Glutamatergic neuron (in vitro differentiated cells): ENCODE data around the gene CCDC170. TPM values are rescaled to one million over a fixed set of nuclear protein-coding genes. Genes with fewer than 3 reads are reported as not detected.

Source experiments
- DNase-seq: peaks from one replicate; pipeline ENCODE4 v3.0.0; 2022
- H3K27ac Mint-ChIP-seq: one replicate; pipeline ENCODE4 v1.8.0; 2020; ENCODE audit warnings: mild to moderate bottlenecking, mixed read lengths, inconsistent platforms; ENCODE audit not compliant: unreplicated experiment
- H3K27me3 Mint-ChIP-seq: one replicate; pipeline ENCODE4 v1.8.0; 2020; ENCODE audit warnings: mild to moderate bottlenecking, moderate library complexity, mixed read lengths, inconsistent platforms; ENCODE audit not compliant: unreplicated experiment
- H3K36me3 Mint-ChIP-seq: one replicate; pipeline ENCODE4 v1.8.0; 2020; ENCODE audit warnings: mild to moderate bottlenecking, mixed read lengths, inconsistent platforms; ENCODE audit not compliant: unreplicated experiment
- H3K4me1 Mint-ChIP-seq: one replicate; pipeline ENCODE4 v1.8.0; 2020; ENCODE audit warnings: mild to moderate bottlenecking, low read depth, mixed read lengths, inconsistent platforms; ENCODE audit not compliant: unreplicated experiment
- H3K4me3 Mint-ChIP-seq: one replicate; pipeline ENCODE4 v1.8.0; 2020; ENCODE audit warnings: mild to moderate bottlenecking, mixed read lengths, inconsistent platforms; ENCODE audit not compliant: unreplicated experiment
- H3K9me3 Mint-ChIP-seq: one replicate; pipeline ENCODE4 v1.8.0; 2020; ENCODE audit warnings: mild to moderate bottlenecking, moderate library complexity, mixed read lengths, inconsistent platforms; ENCODE audit not compliant: unreplicated experiment
- CTCF ChIP-seq: fragments of 200-600 bp; sonication (generic); IDR thresholded peaks from one replicate; pipeline ENCODE4 v1.5.0; 2021; ENCODE audit not compliant: partially characterized antibody, unreplicated experiment
- total RNA-seq: library from RNA; stranded (reverse); fragmentation: NEBNext Ultra II Directional; extraction: Animal tissue kit (Norgen Biotek cat#: 25700); gene quantifications from one replicate; pipeline ENCODE4 v1.2.1, GENCODE V29; 2021; ENCODE audit not compliant: unreplicated experiment

Gene CCDC170
- total RNA-seq, 1 donor from 2014 or later, result not detected

GRCh38 chr6:151464702-151465101, 29.1 kb upstream of the CCDC170 start:
- DNase-seq, result no peak
- H3K27me3 Mint-ChIP-seq, result no peaks in the 10 kb centered on the region
- peaks cover 3% of the 10 kb centered on the region for H3K4me1 Mint-ChIP-seq
- no peaks in the 10 kb centered on the region for H3K9me3 Mint-ChIP-seq
- TF ChIP-seq CTCF, result no peak
- no peaks in the 10 kb centered on the region for H3K36me3 Mint-ChIP-seq
- H3K4me3 Mint-ChIP-seq, result no peak overlapping the region
- no peak overlapping the region for H3K27ac Mint-ChIP-seq

GRCh38 chr6:151475653-151476523, 17.9 kb upstream of the CCDC170 start:
- Mint-ChIP-seq H3K36me3 (no peaks in the 10 kb centered on the region), H3K4me3 (no peak overlapping the region), H3K27me3 (peaks cover 3% of the 10 kb centered on the region), H3K4me1 (no peaks in the 10 kb centered on the region), H3K27ac (no peak overlapping the region), H3K9me3 (no peaks in the 10 kb centered on the region)
- DNase-seq, result no peak
- TF ChIP-seq CTCF, result peak; percentile 95

GRCh38 chr6:151477726-151478125, 16.1 kb upstream of the CCDC170 start:
- no peak for DNase-seq
- no peaks in the 10 kb centered on the region for H3K9me3 Mint-ChIP-seq
- peaks cover 3% of the 10 kb centered on the region for H3K27me3 Mint-ChIP-seq
- no peak for TF ChIP-seq CTCF
- no peak overlapping the region for H3K4me3 Mint-ChIP-seq
- no peaks in the 10 kb centered on the region for H3K4me1 Mint-ChIP-seq
- no peaks in the 10 kb centered on the region for H3K36me3 Mint-ChIP-seq
- no peak overlapping the region for H3K27ac Mint-ChIP-seq

- Mint-ChIP-seq H3K9me3 (no peaks in the 10 kb centered on the region), H3K4me1 (no peaks in the 10 kb centered on the region), H3K36me3 (no peaks in the 10 kb centered on the region), H3K4me3 (no peak overlapping the region), H3K27me3 (peaks cover 3% of the 10 kb centered on the region), H3K27ac (no peak overlapping the region)
- DNase-seq, result no peak
- no peak for TF ChIP-seq CTCF
Measured at GRCh38 chr6:151478670-151479069, 15.1 kb upstream of the CCDC170 start.

- no peak for DNase-seq
- H3K4me3 Mint-ChIP-seq, result no peak overlapping the region
- no peak overlapping the region for H3K27ac Mint-ChIP-seq
- no peak for TF ChIP-seq CTCF
- no peaks in the 10 kb centered on the region for H3K4me1 Mint-ChIP-seq
- no peaks in the 10 kb centered on the region for H3K27me3 Mint-ChIP-seq
- H3K36me3 Mint-ChIP-seq, result no peaks in the 10 kb centered on the region
- no peaks in the 10 kb centered on the region for H3K9me3 Mint-ChIP-seq
Measured at GRCh38 chr6:151481786-151482185, 12.0 kb upstream of the CCDC170 start.
